ENCODE measurements around the gene TGFBR1. TPM values are rescaled to one million over a fixed set of nuclear protein-coding genes. Genes with fewer than 3 reads are reported as not detected.

Gene TGFBR1
- total and polyA plus RNA-seq, 2 donors (not counting 3 experiments of a cell fraction or from before 2014, with no cell fraction given) = 5.8 to 18.6 TPM

GRCh38 chr9:99155736-99156135 is 50.8 kb downstream of the TGFBR1 start:
- Histone ChIP-seq H3K4me3 (replicated peaks in 1 of 3; ENCODE audit: insufficient read depth in 1 of 3, low read depth in 1 of 3, low read length in 3 of 3) (no peak overlapping the region), H3K79me2 (ENCODE audit: control insufficient read depth, insufficient read depth, low read length) (no peaks in the 10 kb centered on the region), H4K20me1 (replicated peaks; ENCODE audit: control insufficient read depth, extremely low read depth, insufficient read depth, low read length) (no peaks in the 10 kb centered on the region), H3K36me3 (ENCODE audit: control insufficient read depth in 2 of 2, extremely low read depth in 1 of 2, insufficient read depth in 2 of 2, low read length in 2 of 2) (no peaks in the 10 kb centered on the region), H3K27me3 (ENCODE audit: control insufficient read depth in 2 of 2, insufficient read depth in 2 of 2, low read length in 2 of 2) (peaks cover 6 to 16% of the 10 kb centered on the region in 2 experiments), H2AFZ (ENCODE audit: low read depth, low read length) (no peak overlapping the region), H3K27ac (ENCODE audit: insufficient read depth, low read depth, low read length) (no peak overlapping the region), H3K4me2 (ENCODE audit: insufficient read depth, low read length) (no peak overlapping the region), H3K9me1 (replicated peaks; ENCODE audit: control insufficient read depth, extremely low read depth, insufficient read depth, low read length) (no peaks in the 10 kb centered on the region), H3K9ac (replicated peaks; ENCODE audit: extremely low read depth, insufficient read depth, low read length) (no peak overlapping the region), H3K4me1 (ENCODE audit: control insufficient read depth, extremely low read depth, insufficient read depth, low read length) (peaks cover 3% of the 10 kb centered on the region), H3K9me3 (replicated peaks; ENCODE audit: control insufficient read depth, insufficient read depth, low read length) (no peaks in the 10 kb centered on the region)
- no TSS peak for BruUV-seq (replicated peaks)
- ChIA-PET POLR2A (no interaction called here), CTCF (interaction anchor here (1.0 to 1.5 kb wide), 2 partner anchors 58 to 1169 kb away, joined by 3 read pairs; no protein-coding TSS in a partner anchor)
- TF ChIP-seq EZH2 (IDR thresholded peaks at IDR 0.05; ENCODE audit: borderline replicate concordance, low read depth, low read length, severe bottlenecking) (no peak), MYC (IDR thresholded peaks at IDR 0.05; ENCODE audit: low read depth, low read length) (no peak), POLR2A (IDR thresholded peaks at IDR 0.05; ENCODE audit: low read depth, low read length) (no peak), GATA2 (IDR thresholded peaks at IDR 0.05; ENCODE audit: insufficient read depth, insufficient read length, low read depth, low read length) (no peak), MAX (IDR thresholded peaks at IDR 0.05; ENCODE audit: insufficient read depth, insufficient read length) (no peak), POLR2AphosphoS5 (IDR thresholded peaks at IDR 0.05; ENCODE audit: insufficient read depth, low read depth, low read length) (no peak), JUN (IDR thresholded peaks at IDR 0.05; ENCODE audit: borderline replicate concordance, insufficient read depth, insufficient read length, low read depth) (no peak), FOS (IDR thresholded peaks at IDR 0.05; ENCODE audit: borderline replicate concordance, insufficient read depth, low read length) (no peak)
- TF ChIP-seq, protein P1, sequence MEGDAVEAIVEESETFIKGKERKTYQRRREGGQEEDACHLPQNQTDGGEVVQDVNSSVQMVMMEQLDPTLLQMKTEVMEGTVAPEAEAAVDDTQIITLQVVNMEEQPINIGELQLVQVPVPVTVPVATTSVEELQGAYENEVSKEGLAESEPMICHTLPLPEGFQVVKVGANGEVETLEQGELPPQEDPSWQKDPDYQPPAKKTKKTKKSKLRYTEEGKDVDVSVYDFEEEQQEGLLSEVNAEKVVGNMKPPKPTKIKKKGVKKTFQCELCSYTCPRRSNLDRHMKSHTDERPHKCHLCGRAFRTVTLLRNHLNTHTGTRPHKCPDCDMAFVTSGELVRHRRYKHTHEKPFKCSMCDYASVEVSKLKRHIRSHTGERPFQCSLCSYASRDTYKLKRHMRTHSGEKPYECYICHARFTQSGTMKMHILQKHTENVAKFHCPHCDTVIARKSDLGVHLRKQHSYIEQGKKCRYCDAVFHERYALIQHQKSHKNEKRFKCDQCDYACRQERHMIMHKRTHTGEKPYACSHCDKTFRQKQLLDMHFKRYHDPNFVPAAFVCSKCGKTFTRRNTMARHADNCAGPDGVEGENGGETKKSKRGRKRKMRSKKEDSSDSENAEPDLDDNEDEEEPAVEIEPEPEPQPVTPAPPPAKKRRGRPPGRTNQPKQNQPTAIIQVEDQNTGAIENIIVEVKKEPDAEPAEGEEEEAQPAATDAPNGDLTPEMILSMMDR (IDR thresholded peaks at IDR 0.05; ENCODE audit: extremely low read depth in 1 of 2, insufficient read depth in 1 of 2, low read depth in 1 of 2, low read length in 2 of 2) = no peak
- FAIRE-seq = no peak
- no peak for DNase-seq (ENCODE audit: low read depth, low spot score)
- intact Hi-C loops (cut with micrococcal nuclease) (no loop called here), dilution Hi-C loops (cut with MboI; ENCODE audit: extremely low pct_ligation_motif_present, low sequenced_read_pairs) (no loop called here)
